ENCODE measurements around the gene RXFP2.

DNA sequence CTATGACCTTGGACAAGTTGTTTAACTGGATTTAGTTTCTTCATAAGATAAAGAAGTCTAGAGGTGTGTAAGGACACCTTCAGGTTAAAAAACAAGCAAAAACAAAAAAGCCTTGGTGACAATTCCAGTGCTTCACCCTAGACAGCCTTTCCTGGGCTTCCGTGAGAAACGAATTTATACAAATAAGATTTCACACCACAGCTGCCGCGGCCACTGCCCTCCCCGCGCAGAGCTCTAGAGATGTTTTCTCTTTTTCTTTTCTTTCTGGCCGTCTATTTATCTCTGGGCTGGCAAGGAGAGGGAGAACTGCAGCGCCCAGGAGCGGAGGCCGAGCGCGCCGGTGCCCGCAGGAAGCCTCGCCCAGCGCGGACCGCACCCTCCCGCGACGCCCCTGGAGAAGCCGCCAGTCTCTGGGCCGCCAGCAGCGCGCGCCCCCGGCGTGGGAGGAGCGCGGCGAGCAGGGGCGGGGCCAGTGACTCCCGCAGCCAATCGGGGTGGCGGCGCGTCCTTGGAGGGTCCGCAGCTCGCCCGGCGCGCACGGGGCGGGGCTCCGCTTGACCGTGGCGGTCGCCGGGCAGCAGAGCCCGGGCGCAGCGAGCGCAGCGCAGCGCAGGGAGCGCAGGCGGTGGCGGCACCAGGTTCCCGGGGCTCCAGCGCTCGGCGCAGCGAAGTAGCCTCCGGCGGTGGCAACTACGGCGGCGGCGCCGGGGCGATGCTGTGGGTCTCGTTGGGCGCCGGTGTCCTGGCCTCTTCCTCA, 107.0 kb downstream of the RXFP2 start:
- TF ChIP-seq, protein P1, sequence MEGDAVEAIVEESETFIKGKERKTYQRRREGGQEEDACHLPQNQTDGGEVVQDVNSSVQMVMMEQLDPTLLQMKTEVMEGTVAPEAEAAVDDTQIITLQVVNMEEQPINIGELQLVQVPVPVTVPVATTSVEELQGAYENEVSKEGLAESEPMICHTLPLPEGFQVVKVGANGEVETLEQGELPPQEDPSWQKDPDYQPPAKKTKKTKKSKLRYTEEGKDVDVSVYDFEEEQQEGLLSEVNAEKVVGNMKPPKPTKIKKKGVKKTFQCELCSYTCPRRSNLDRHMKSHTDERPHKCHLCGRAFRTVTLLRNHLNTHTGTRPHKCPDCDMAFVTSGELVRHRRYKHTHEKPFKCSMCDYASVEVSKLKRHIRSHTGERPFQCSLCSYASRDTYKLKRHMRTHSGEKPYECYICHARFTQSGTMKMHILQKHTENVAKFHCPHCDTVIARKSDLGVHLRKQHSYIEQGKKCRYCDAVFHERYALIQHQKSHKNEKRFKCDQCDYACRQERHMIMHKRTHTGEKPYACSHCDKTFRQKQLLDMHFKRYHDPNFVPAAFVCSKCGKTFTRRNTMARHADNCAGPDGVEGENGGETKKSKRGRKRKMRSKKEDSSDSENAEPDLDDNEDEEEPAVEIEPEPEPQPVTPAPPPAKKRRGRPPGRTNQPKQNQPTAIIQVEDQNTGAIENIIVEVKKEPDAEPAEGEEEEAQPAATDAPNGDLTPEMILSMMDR (IDR thresholded peaks at IDR 0.05) = no peak
- no peak for TF ChIP-seq POLR2A (IDR thresholded peaks at IDR 0.05)
